GM12878 (cell line): ENCODE results near the gene SFT2D2. TPM values are rescaled to one million over a fixed set of nuclear protein-coding genes. Genes with fewer than 3 reads are reported as not detected.

ENCODE experiments used
- ATAC-seq: fragments of 200-7000 bp; cut with Tn5 transposase; 3 replicates; pipeline ENCODE4 v1.9.1; 2020; ENCODE audit warnings: mild to moderate bottlenecking, moderate library complexity
- BruUV-seq: library from RNA; stranded (reverse); fragments of 400-500 nt; replicated peaks from 2 replicates; lab custom pipeline; 2021; lab: Mats Ljungman, UMichigan
- CTCF ChIA-PET: fragments of 300-600 bp; sonication (Branson Sonifier 250); formaldehyde crosslinking; extraction: SDS; loops from one replicate; lab custom pipeline; 2021; ENCODE audit warnings: inconsistent platforms; lab: Yijun Ruan, JAX
- POLR2A ChIA-PET: fragments of 350-600 bp; formaldehyde crosslinking; extraction: SDS; loops from one replicate; lab custom pipeline; 2021; ENCODE audit warnings: inconsistent platforms; lab: Charles Lee
- RAD21 ChIA-PET: fragments of 300-600 bp; sonication (Branson Sonifier 250); formaldehyde crosslinking; loops from one replicate; lab custom pipeline; 2023; ENCODE audit warnings: antibody characterized with exemption; ENCODE audit not compliant: unreplicated experiment; lab: Charles Lee
- SMC1A ChIA-PET: fragments of 300-600 bp; sonication (Branson Sonifier 250); formaldehyde crosslinking; loops from one replicate; lab custom pipeline; 2023; ENCODE audit not compliant: unreplicated experiment, uncharacterized antibody; lab: Charles Lee
- DNase-seq: peaks from one replicate; pipeline ENCODE4 v3.0.0-alpha.2; 2011; ENCODE audit warnings: low read depth, low spot score
- FAIRE-seq: peaks from 3 replicates; lab custom pipeline; 2011; peaks lifted over from hg19 to GRCh38; lab: Jason Lieb, UNC
- H2AFZ ChIP-seq: 2 replicates; pipeline ENCODE4 v1.6.0; 2011; ENCODE audit warnings: low read depth, low read length, control low read depth; ENCODE audit not compliant: control insufficient read depth
- H3K27ac ChIP-seq: 2 replicates; pipeline ENCODE4 v1.5.1; 2011; ENCODE audit warnings: control low read depth; ENCODE audit not compliant: control insufficient read depth, insufficient read depth
- H3K27me3 ChIP-seq, 2 experiments: replicated peaks in 1 of 2; 2 replicates each; pipeline versions ENCODE4 v1.6.0 to v1.6.1; 2011; ENCODE audit warnings: low read length in 1 of 2; ENCODE audit not compliant: control insufficient read depth in 2 of 2, insufficient read depth in 2 of 2
- H3K36me3 ChIP-seq, 2 experiments: 2 replicates each; pipeline ENCODE4 v1.5.1; 2011; ENCODE audit warnings: low read length in 1 of 2; ENCODE audit not compliant: control insufficient read depth in 2 of 2, insufficient read depth in 2 of 2
- H3K4me1 ChIP-seq: 2 replicates; pipeline ENCODE4 v1.6.1; 2011; ENCODE audit warnings: mild to moderate bottlenecking, low read length, moderate library complexity, mixed read lengths; ENCODE audit not compliant: control insufficient read depth, insufficient read depth
- H3K4me2 ChIP-seq: 2 replicates; pipeline ENCODE4 v1.6.0; 2011; ENCODE audit warnings: control low read depth; ENCODE audit not compliant: control insufficient read depth, insufficient read depth
- H3K4me3 ChIP-seq: fragments of 200-600 bp; sonication (generic); 2 replicates; pipeline ENCODE4 v1.5.1; 2016
- H3K79me2 ChIP-seq: 2 replicates; pipeline ENCODE4 v1.6.0; 2011; ENCODE audit warnings: low read length; ENCODE audit not compliant: control insufficient read depth, insufficient read depth
- H3K9ac ChIP-seq: 2 replicates; pipeline ENCODE4 v1.8.0; 2011; ENCODE audit warnings: low read length, control low read depth, mixed read lengths; ENCODE audit not compliant: control insufficient read depth, insufficient read depth
- H3K9me3 ChIP-seq: replicated peaks from 3 replicates; pipeline ENCODE4 v1.5.1; 2011; ENCODE audit warnings: mild to moderate bottlenecking, low read length; ENCODE audit not compliant: control insufficient read depth, insufficient read depth
- H4K20me1 ChIP-seq: 2 replicates; pipeline ENCODE4 v1.6.0; 2011; ENCODE audit not compliant: control insufficient read depth, insufficient read depth
- CBX3 ChIP-seq: fragments of 200-600 bp; sonication (generic); IDR thresholded peaks from 2 replicates; pipeline ENCODE4 v1.6.1; 2016; ENCODE audit warnings: low read depth, borderline replicate concordance
- CBX5 ChIP-seq: sonication (generic); IDR thresholded peaks from 2 replicates; pipeline ENCODE4 v1.6.1; 2016; ENCODE audit warnings: low read depth, moderate library complexity, mild to moderate bottlenecking, inconsistent platforms
- CHD1 ChIP-seq: IDR thresholded peaks from 2 replicates; pipeline ENCODE4 v1.6.1; 2012; ENCODE audit warnings: low read depth, low read length, improper control_type of control experiment
- CHD2 ChIP-seq: IDR thresholded peaks from 2 replicates; pipeline ENCODE4 v1.6.1; 2011; ENCODE audit warnings: low read depth, low read length, improper control_type of control experiment, borderline replicate concordance
- CREM ChIP-seq: IDR thresholded peaks from 2 replicates; pipeline ENCODE4 v1.6.1; 2014; ENCODE audit warnings: antibody characterized with exemption, low read depth
- KAT2A ChIP-seq: conservative IDR thresholded peaks from 2 replicates; pipeline ENCODE4 v1.6.1; 2011; ENCODE audit warnings: low read depth, low read length; ENCODE audit not compliant: control insufficient read depth
- MEF2B ChIP-seq: fragments of 450-650 bp; IDR thresholded peaks from 2 replicates; pipeline ENCODE4 v1.6.1; 2018; ENCODE audit warnings: mild to moderate bottlenecking, moderate library complexity; ENCODE audit not compliant: partially characterized antibody, poor library complexity, severe bottlenecking
- PML ChIP-seq: IDR thresholded peaks from 2 replicates; pipeline ENCODE4 v1.6.1; 2012; ENCODE audit warnings: low read length, inconsistent platforms
- REST ChIP-seq: IDR thresholded peaks from 2 replicates; pipeline ENCODE4 v1.6.1; 2012; ENCODE audit warnings: mild to moderate bottlenecking, low read depth, low read length
- SP1 ChIP-seq: IDR thresholded peaks from one replicate; pipeline ENCODE4 v1.6.1; 2011; ENCODE audit warnings: low read depth, low read length
- STAT3 ChIP-seq: IDR thresholded peaks from 2 replicates; pipeline ENCODE4 v1.6.1; 2011; ENCODE audit warnings: low read depth, low read length, improper control_type of control experiment
- USF2 ChIP-seq: IDR thresholded peaks from 2 replicates; pipeline ENCODE4 v1.6.1; 2011; ENCODE audit warnings: low read depth, low read length, improper control_type of control experiment, borderline replicate concordance
- WGBS: methylation state at CpG from one replicate; pipeline ENCODE4 v1.1.6; 2016; ENCODE audit warnings: low lambda C conversion rate; ENCODE audit not compliant: insufficient replicate concordance, insufficient coverage; ENCODE audit errors: missing lambda C conversion rate; 5-methylcytosine and 5-hydroxymethylcytosine counted together
- in situ Hi-C: fragments of 300-500 bp; cut with MboI; formaldehyde crosslinking; loops from 9 replicates; pipeline ENCODE4 v1.14.3; 2018; ENCODE audit warnings: mixed read lengths
- intact Hi-C: fragments of 100-400 bp; cut with micrococcal nuclease; formaldehyde crosslinking; loops from one replicate; pipeline ENCODE4 v1.14.2; 2022; ENCODE audit not compliant: unreplicated experiment
- polyA plus RNA-seq, 11 experiments: library from polyadenylated mRNA; depleted of rRNA in 4 of 11; unstranded in 6 of 11; stranded (reverse) in 5 of 11; fragments of >200 nt; fragmentation: Nextera tagmentation in 4 of 11; fragmentation: Illumina TruSeq in 1 of 11; extraction: Ambion mirVana in 4 of 11; extraction: Trizol in 1 of 11; gene quantifications; 1 replicate in 1 of 11; 2 replicates in 10 of 11; pipeline versions ENCODE4 v1.2.1 to v1.2.3, GENCODE V29; 2011 to 2016; ENCODE audit warnings: inconsistent platforms in 2 of 11, missing spikeins in 2 of 11, low read depth in 1 of 11
- total RNA-seq, 4 experiments: library from RNA; depleted of rRNA in 3 of 4; stranded (reverse); fragments of >200 nt in 3 of 4; fragmentation: Illumina TruSeq in 1 of 4; extraction: Trizol in 1 of 4; gene quantifications; 2 replicates each; pipeline versions ENCODE4 v1.2.1 to v1.2.3, GENCODE V29; 2013 to 2021
- TF ChIP-seq, protein P1 (sequence below): fragments of 150-350 bp; IDR thresholded peaks from 2 replicates; pipeline ENCODE4 v1.6.1; 2016; ENCODE audit warnings: low read depth, low read length

The SFT2D2 gene
- total and polyA plus RNA-seq, 10 of the 15 experiments (the other 5 are each of a cell fraction or from before 2014, with no cell fraction given) = 5.6 to 49.6 (median 24.9) TPM

- 97% methylated on average over 3 of the region's 3 CpGs for WGBS
- DNase-seq = no peak
- H3K9me3 ChIP-seq = no peaks in the 10 kb centered on the region
- ChIA-PET POLR2A (interaction anchor here (1.2 kb wide), 1 partner anchor 9 kb away, joined by 3 read pairs; no protein-coding TSS in a partner anchor), RAD21 (no interaction called here), CTCF (interaction anchor here (1.7 kb wide), 1 partner anchor 13 kb away, joined by 4 read pairs; no protein-coding TSS in a partner anchor), SMC1A (no interaction called here)
- H2AFZ ChIP-seq = no peak overlapping the region
- peaks cover 17% of the 10 kb centered on the region for H3K4me1 ChIP-seq
- no peak overlapping the region for H3K4me2 ChIP-seq
- no peak overlapping the region for H3K4me3 ChIP-seq
- no peak for ATAC-seq
- no peak for FAIRE-seq
- H4K20me1 ChIP-seq = peaks cover 13% of the 10 kb centered on the region
- no peaks in the 10 kb centered on the region for H3K27me3 ChIP-seq
- H3K9ac ChIP-seq = no peak overlapping the region
- H3K27ac ChIP-seq = no peak overlapping the region
- in situ Hi-C loops = no loop called here
- no TSS peak for BruUV-seq
- no peak for TF ChIP-seq CBX3
- TF ChIP-seq STAT3 = no peak
- no peak for TF ChIP-seq CREM
- no peak for TF ChIP-seq MEF2B
- TF ChIP-seq, protein P1, sequence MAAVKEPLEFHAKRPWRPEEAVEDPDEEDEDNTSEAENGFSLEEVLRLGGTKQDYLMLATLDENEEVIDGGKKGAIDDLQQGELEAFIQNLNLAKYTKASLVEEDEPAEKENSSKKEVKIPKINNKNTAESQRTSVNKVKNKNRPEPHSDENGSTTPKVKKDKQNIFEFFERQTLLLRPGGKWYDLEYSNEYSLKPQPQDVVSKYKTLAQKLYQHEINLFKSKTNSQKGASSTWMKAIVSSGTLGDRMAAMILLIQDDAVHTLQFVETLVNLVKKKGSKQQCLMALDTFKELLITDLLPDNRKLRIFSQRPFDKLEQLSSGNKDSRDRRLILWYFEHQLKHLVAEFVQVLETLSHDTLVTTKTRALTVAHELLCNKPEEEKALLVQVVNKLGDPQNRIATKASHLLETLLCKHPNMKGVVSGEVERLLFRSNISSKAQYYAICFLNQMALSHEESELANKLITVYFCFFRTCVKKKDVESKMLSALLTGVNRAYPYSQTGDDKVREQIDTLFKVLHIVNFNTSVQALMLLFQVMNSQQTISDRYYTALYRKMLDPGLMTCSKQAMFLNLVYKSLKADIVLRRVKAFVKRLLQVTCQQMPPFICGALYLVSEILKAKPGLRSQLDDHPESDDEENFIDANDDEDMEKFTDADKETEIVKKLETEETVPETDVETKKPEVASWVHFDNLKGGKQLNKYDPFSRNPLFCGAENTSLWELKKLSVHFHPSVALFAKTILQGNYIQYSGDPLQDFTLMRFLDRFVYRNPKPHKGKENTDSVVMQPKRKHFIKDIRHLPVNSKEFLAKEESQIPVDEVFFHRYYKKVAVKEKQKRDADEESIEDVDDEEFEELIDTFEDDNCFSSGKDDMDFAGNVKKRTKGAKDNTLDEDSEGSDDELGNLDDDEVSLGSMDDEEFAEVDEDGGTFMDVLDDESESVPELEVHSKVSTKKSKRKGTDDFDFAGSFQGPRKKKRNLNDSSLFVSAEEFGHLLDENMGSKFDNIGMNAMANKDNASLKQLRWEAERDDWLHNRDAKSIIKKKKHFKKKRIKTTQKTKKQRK = no peak
- no peak for TF ChIP-seq USF2
- no peak for TF ChIP-seq PML
- TF ChIP-seq REST = no peak
- TF ChIP-seq SP1 = no peak
- no peak for TF ChIP-seq CHD1
- TF ChIP-seq CHD2 = no peak
- no peak for TF ChIP-seq KAT2A
- no peak for TF ChIP-seq CBX5
- intact Hi-C loops = no loop called here
- peaks cover 13 to 33% of the 10 kb centered on the region in 2 experiments for H3K36me3 ChIP-seq
- H3K79me2 ChIP-seq = peaks cover 68% of the 10 kb centered on the region
Measured at GRCh38 chr1:168230709-168231108, 4.9 kb downstream of the SFT2D2 start.
